ENCODE results near the gene FAM229B. TPM values are rescaled to one million over a fixed set of nuclear protein-coding genes. Genes with fewer than 3 reads are reported as not detected.

The FAM229B gene
- total RNA-seq, 1 experiment from 2014 or later: 0.20 TPM

- DNase-seq (ENCODE audit: low spot score): no peak
Observed at GRCh38 chr6:112141707-112142106, 54.3 kb downstream of the FAM229B start.

DNA sequence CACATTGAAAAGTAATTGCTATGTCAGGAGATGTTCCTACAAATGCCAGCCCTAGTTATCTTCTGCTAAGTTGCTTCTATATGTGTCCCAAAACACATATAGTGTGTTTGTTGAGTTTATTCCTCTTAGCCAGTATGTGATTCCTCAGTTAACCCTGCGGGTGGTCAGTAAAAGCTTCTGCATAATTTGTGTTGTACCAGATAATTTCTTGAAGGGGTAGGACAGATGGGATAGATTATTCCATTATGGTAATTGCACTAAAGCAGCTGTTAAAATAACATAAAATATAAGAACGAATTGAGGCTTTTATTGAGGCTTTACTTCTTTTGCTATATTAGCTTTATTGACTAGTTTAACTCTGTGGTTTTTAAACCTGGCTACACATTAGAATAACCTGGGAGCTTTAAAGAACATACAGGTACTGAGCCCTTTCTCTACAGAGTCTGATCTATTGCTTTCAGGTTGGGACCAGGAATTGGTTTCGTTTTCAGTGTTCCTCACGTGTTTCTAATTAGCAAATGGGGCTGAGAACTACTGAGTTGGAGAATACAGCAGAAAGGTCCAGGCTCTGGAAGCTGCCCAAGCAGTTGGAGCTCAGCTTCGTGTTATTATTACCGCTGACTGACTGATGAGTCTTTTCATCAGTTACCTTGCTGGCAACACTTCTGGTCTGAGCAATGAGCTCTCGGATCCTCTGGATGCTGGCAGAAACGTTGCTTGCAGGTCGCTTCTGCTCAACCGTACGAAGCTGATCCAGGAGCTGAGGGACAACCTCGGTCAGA lies 56.9 kb downstream of the FAM229B start:
- no peak for DNase-seq (ENCODE audit: low spot score)

GRCh38 chr6:112145080-112145573 lies 57.7 kb downstream of the FAM229B start:
- no peak for DNase-seq (ENCODE audit: low spot score)

GRCh38 chr6:112148103-112148502 lies 60.7 kb downstream of the FAM229B start:
- no peak for DNase-seq (ENCODE audit: low spot score)

DNA sequence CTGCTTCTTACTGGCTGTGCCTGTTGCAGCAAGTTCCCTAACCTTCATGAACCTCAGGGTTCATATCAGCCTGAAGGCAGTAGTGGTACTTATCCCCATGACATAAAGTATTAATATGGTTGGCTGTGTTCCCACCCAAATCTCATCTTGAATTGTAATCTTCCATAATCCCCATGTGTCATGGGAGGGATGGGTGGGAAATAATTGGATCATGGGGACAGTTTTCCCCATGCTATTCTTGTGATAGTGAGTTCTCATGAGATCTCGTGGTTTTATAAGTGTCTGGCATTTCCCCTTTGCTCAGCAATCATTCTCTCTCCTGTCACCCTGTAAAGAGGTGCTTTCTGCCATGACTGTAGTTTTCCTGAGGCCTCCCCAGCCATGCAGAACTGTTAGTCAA lies 61.8 kb downstream of the FAM229B start:
- DNase-seq (ENCODE audit: low spot score): no peak

DNA sequence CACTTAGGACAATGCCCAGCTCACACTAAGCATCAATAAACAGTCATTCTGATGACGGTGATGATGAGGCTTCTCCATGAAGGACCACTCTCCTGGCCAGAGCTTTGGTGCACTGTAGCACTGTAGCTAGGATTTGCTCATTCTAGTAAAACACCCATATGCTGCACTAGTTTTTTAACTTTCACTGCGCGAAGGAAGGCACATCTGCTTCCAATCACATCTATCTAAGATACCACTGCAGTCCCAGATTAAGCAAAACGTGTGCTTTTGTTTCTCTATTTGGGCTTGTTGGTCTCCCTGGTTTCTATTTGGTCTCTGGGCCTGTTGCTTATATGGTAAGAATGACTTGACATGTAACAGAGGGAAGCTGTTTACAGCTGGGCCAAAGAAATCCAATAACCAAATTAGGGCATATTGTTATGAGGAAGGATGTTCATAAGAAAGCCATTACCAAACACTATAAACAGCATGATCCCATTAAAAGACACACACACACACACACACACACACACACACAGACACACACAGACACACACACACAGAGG lies 62.4 kb downstream of the FAM229B start:
- no peak for DNase-seq (ENCODE audit: low spot score)

- DNase-seq (ENCODE audit: low spot score): no peak
Observed at GRCh38 chr6:112150363-112150762, 63.0 kb downstream of the FAM229B start.

Other genes with a start within 250 kb of the FAM229B start
- 10.9 and 13.9 TPM in 2 replicates for gene FYN, start 214.1 kb upstream of the FAM229B start, total RNA-seq (2014; rRNA removed; shearing (Covaris generic))
- not detected in 2 replicates for gene CCN6, start 33.5 kb upstream of the FAM229B start, total RNA-seq (2014; rRNA removed; shearing (Covaris generic))
- gene TUBE1, start 109 bp upstream of the FAM229B start, total RNA-seq (2014; rRNA removed; shearing (Covaris generic)): 9.5 and 11.6 TPM in 2 replicates
- not detected in 2 replicates for gene LAMA4, start 167.0 kb downstream of the FAM229B start, total RNA-seq (2014; rRNA removed; shearing (Covaris generic))